Neural progenitor cell (in vitro differentiated cells): Measurements from ENCODE around the gene C3orf22.
"Not testable (repeated sequence)": the region's sequence is repeated elsewhere in the genome, so short reads cannot be mapped to it uniquely, and the experiment has no call there.

Source experiments
- CTCF ChIP-seq: fragments of 200-600 bp; sonication (generic); IDR thresholded peaks from 2 replicates; pipeline ENCODE4 v1.5.1; 2017; ENCODE audit warnings: antibody characterized with exemption, mild to moderate bottlenecking
- EZH2 ChIP-seq: fragments of 200-600 bp; sonication (generic); IDR thresholded peaks from 2 replicates; pipeline ENCODE4 v1.6.1; 2017; ENCODE audit warnings: antibody characterized with exemption, mild to moderate bottlenecking, moderate library complexity

- TF ChIP-seq CTCF, EZH2: not testable (repeated sequence)
Measured at GRCh38 chr3:126534716-126535115, 24.0 kb downstream of the C3orf22 start.
